Erythroblast (primary cell): ENCODE data around the gene CD1C.

Experiments used
- GATA1 ChIP-seq: IDR thresholded peaks from 2 replicates; pipeline ENCODE4 v1.6.1; 2011; ENCODE audit warnings: low read depth, mild to moderate bottlenecking, control low read depth, low read length, moderate library complexity
- POLR2A ChIP-seq: IDR thresholded peaks from 2 replicates; pipeline ENCODE4 v1.6.1; 2011; ENCODE audit warnings: mild to moderate bottlenecking, low read length

DNA sequence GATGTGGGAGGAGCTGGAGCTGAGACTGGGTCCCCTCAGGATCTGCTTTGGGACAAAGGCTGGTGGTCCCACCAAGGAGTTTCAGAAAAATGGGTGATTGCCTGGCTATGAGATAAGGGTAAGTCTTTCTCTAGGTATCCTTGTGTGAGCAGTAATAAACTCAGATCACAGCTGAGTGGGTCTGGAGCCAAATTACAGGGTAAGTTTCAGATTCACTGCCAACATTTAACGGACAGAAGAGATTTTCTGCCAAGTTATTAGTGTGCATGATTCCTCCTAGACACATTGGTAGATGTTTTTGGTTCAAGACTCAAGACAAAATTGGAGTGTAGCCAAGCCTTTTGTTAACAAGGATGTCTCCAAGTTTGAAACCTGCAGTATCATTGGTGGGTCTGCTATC lies 34.1 kb downstream of the CD1C start:
- TF ChIP-seq POLR2A: no peak
- TF ChIP-seq GATA1: no peak
